Melanocyte of skin (primary cell): ENCODE results near the gene DNAJC12. TPM values are rescaled to one million over a fixed set of nuclear protein-coding genes. Genes with fewer than 3 reads are reported as not detected.

Experiments
- small RNA-seq, 2 donors: library from RNA; depleted of rRNA; stranded (forward); fragments of <200 nt; gene quantifications; one replicate each; pipeline ENCODE3, GENCODE V24; 2012
- total RNA-seq, 2 donors: library from RNA; depleted of rRNA; stranded (reverse); fragments of >200 nt; gene quantifications; 2 replicates each; pipeline ENCODE4 v1.2.3, GENCODE V29; 2012

DNAJC12 gene
- 1 to 10 TPM in 1 of 2 donors, under 1 TPM in 1; 0.69 to 2.3 TPM for total RNA-seq

GRCh38 chr10:67837541-67838314, at the start of gene DNAJC12:
Gene DNAJC12 (minus strand): TSS chr10:67838188. CDS start chr10:67838011, 177 bp downstream.

GRCh38 chr10:67884313-67884841, 46.4 kb upstream of the DNAJC12 start, which contains the start of gene SIRT1:
Gene SIRT1 (plus strand): TSS chr10:67884656. CDS start chr10:67884722, 66 bp downstream.

Small RNAs within 50 kb of the gene (small RNA-seq; reads per million reads assigned to genes)
- gene RN7SL394P = 0 reads per million in 2 donors
- 0 reads per million in 2 donors for gene RNU6-1250P
- 0 reads per million in 2 donors for gene RNU6-523P

Other genes with a start within 250 kb of the DNAJC12 start
- gene CTNNA3, start 142.0 kb downstream of the DNAJC12 start, total RNA-seq = not detected
- gene SIRT1, start 46.5 kb upstream of the DNAJC12 start, total RNA-seq = 1 to 10 TPM; 6.9 to 9.7 TPM
- 10 to 100 TPM; 49.0 to 51.6 TPM for gene HERC4, start 237.1 kb upstream of the DNAJC12 start, total RNA-seq